ENCODE results near the gene TMTC1. TPM values are rescaled to one million over a fixed set of nuclear protein-coding genes. Genes with fewer than 3 reads are reported as not detected.

Gene TMTC1
- total RNA-seq, 1 experiment from 2014 or later: 6.1 TPM

DNA sequence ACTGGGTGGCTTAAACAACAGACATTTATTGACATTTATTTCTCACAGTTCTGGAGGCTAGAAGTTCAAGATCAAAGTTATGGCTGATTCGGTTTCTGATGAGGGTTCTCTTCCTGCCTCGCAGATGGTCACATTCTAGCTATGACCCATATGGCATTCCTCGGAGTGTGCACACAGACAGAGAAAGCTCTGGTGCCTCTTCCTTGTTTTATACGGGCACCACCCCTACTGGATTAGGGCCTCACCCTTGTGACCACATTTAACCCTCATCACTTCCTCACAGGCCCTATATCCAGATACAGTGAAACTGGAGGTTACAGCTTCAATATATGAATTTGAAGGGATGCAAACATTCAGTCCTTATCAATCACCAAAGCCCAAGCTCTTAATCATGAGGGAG is 209.2 kb downstream of the TMTC1 start:
- no peaks in the 10 kb centered on the region for H3K27me3 ChIP-seq (replicated peaks; ENCODE audit: insufficient read depth, low read depth, low read length, poor library complexity)
- H3K27ac ChIP-seq (ENCODE audit: low read depth, low read length, poor library complexity, severe bottlenecking): no peak overlapping the region
- H3K36me3 ChIP-seq (ENCODE audit: insufficient read depth, low read length, poor library complexity, severe bottlenecking): no peaks in the 10 kb centered on the region
- TF ChIP-seq EZH2 (IDR thresholded peaks at IDR 0.05; ENCODE audit: borderline replicate concordance, low read depth, low read length, poor library complexity, severe bottlenecking): no peak
- TF ChIP-seq, protein P1, sequence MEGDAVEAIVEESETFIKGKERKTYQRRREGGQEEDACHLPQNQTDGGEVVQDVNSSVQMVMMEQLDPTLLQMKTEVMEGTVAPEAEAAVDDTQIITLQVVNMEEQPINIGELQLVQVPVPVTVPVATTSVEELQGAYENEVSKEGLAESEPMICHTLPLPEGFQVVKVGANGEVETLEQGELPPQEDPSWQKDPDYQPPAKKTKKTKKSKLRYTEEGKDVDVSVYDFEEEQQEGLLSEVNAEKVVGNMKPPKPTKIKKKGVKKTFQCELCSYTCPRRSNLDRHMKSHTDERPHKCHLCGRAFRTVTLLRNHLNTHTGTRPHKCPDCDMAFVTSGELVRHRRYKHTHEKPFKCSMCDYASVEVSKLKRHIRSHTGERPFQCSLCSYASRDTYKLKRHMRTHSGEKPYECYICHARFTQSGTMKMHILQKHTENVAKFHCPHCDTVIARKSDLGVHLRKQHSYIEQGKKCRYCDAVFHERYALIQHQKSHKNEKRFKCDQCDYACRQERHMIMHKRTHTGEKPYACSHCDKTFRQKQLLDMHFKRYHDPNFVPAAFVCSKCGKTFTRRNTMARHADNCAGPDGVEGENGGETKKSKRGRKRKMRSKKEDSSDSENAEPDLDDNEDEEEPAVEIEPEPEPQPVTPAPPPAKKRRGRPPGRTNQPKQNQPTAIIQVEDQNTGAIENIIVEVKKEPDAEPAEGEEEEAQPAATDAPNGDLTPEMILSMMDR (conservative IDR thresholded peaks at IDR 0.05; ENCODE audit: low read depth, low read length): no peak
- no TSS peak for BruUV-seq (replicated peaks)
- no peak for DNase-seq (ENCODE audit: low spot score)
- intact Hi-C loops (cut with micrococcal nuclease; ENCODE audit: unreplicated experiment): no loop called here
- H3K4me3 ChIP-seq (ENCODE audit: low read depth, low read length, poor library complexity, severe bottlenecking): no peak overlapping the region
- no peaks in the 10 kb centered on the region for H3K4me1 ChIP-seq (ENCODE audit: insufficient read depth, low read length, poor library complexity, severe bottlenecking)
- ChIA-PET POLR2A (ENCODE audit: low non-redundant PET) (no interaction called here), CTCF (interaction anchor here (0.6 kb wide), 1 partner anchor 865 kb away, joined by 3 read pairs; no protein-coding TSS in a partner anchor)
- H3K9me3 ChIP-seq (ENCODE audit: low read depth, low read length, poor library complexity, severe bottlenecking): no peaks in the 10 kb centered on the region

DNA sequence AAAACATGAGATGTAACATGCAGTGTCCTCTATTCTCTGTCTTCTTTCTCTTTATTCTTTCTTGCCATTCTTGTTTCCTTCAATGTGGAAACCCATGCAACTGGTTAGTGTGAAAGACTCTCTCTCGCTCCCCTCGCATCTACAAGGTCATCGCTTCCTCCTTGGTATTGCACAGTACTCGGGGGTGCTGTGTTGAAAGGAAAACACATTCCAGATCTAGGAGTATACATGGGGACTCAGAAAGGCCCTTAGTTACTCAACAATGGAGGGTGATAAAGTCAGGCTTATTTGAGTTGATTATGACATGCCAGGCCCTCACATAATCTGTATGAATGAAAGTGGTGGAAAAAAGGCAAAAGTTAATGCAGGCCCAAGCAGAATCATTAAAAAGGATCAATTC is 210.8 kb downstream of the TMTC1 start:
- no peaks in the 10 kb centered on the region for H3K9me3 ChIP-seq (ENCODE audit: low read depth, low read length, poor library complexity, severe bottlenecking)
- H3K4me1 ChIP-seq (ENCODE audit: insufficient read depth, low read length, poor library complexity, severe bottlenecking): no peaks in the 10 kb centered on the region
- H3K36me3 ChIP-seq (ENCODE audit: insufficient read depth, low read length, poor library complexity, severe bottlenecking): no peaks in the 10 kb centered on the region
- peaks cover 9% of the 10 kb centered on the region for H3K27me3 ChIP-seq (replicated peaks; ENCODE audit: insufficient read depth, low read depth, low read length, poor library complexity)
- no peak for TF ChIP-seq EZH2 (IDR thresholded peaks at IDR 0.05; ENCODE audit: borderline replicate concordance, low read depth, low read length, poor library complexity, severe bottlenecking)
- TF ChIP-seq, protein P1 (conservative IDR thresholded peaks at IDR 0.05; ENCODE audit: low read depth, low read length): no peak
- CTCF ChIA-PET: no interaction called here
- no peak overlapping the region for H3K4me3 ChIP-seq (ENCODE audit: low read depth, low read length, poor library complexity, severe bottlenecking)
- POLR2A ChIA-PET (ENCODE audit: low non-redundant PET): no interaction called here
- H3K27ac ChIP-seq (ENCODE audit: low read depth, low read length, poor library complexity, severe bottlenecking): no peak overlapping the region
- DNase-seq (ENCODE audit: low spot score): no peak
- intact Hi-C loops (cut with micrococcal nuclease; ENCODE audit: unreplicated experiment): no loop called here
- no TSS peak for BruUV-seq (replicated peaks)

DNA sequence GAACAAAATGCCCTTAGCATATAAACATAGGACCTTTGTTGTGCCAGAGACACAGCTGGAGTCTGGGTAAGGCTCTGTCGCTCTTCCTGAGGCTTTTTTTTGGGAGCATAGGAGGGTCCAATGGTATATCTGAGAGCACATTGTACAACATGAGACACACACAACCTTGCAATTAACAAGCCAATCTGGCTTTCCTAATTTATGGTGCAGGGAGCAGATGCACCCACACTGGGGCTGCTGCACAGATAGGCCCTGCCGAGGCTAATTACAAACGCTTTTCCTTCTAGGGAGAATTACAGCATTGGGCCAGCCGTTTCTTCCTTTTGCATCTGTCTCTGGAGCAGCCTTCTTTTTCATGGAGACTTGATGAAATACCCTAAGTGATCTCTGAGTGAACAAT is 211.3 kb downstream of the TMTC1 start:
- no peak for TF ChIP-seq EZH2 (IDR thresholded peaks at IDR 0.05; ENCODE audit: borderline replicate concordance, low read depth, low read length, poor library complexity, severe bottlenecking)
- TF ChIP-seq, protein P1 (conservative IDR thresholded peaks at IDR 0.05; ENCODE audit: low read depth, low read length): no peak
- Histone ChIP-seq H3K4me3 (ENCODE audit: low read depth, low read length, poor library complexity, severe bottlenecking) (no peak overlapping the region), H3K36me3 (ENCODE audit: insufficient read depth, low read length, poor library complexity, severe bottlenecking) (no peaks in the 10 kb centered on the region), H3K27ac (ENCODE audit: low read depth, low read length, poor library complexity, severe bottlenecking) (no peak overlapping the region), H3K9me3 (ENCODE audit: low read depth, low read length, poor library complexity, severe bottlenecking) (no peaks in the 10 kb centered on the region), H3K4me1 (ENCODE audit: insufficient read depth, low read length, poor library complexity, severe bottlenecking) (no peaks in the 10 kb centered on the region), H3K27me3 (replicated peaks; ENCODE audit: insufficient read depth, low read depth, low read length, poor library complexity) (peaks cover 13% of the 10 kb centered on the region)
- CTCF ChIA-PET: no interaction called here
- intact Hi-C loops (cut with micrococcal nuclease; ENCODE audit: unreplicated experiment): no loop called here
- POLR2A ChIA-PET (ENCODE audit: low non-redundant PET): no interaction called here
- BruUV-seq (replicated peaks): no TSS peak
- no peak for DNase-seq (ENCODE audit: low spot score)
